Astrocyte (in vitro differentiated cells and primary cell): Measurements from ENCODE around the gene TSSK3. TPM values are rescaled to one million over a fixed set of nuclear protein-coding genes. Genes with fewer than 3 reads are reported as not detected.

ENCODE experiments used
- DNase-seq: peaks from one replicate; pipeline ENCODE4 v3.0.0-alpha.2; 2010; ENCODE audit warnings: low read depth
- FAIRE-seq: peaks from 2 replicates; lab custom pipeline; 2011; peaks lifted over from hg19 to GRCh38; lab: Jason Lieb, UNC
- H2AFZ ChIP-seq: 2 replicates; pipeline ENCODE4 v1.6.0; 2012; ENCODE audit warnings: low read depth, low read length, inconsistent platforms
- H3K27ac ChIP-seq: 2 replicates; pipeline ENCODE4 v1.5.1; 2011; ENCODE audit warnings: low read depth, low read length, inconsistent platforms
- H3K27me3 ChIP-seq: 2 replicates; pipeline ENCODE4 v1.6.0; 2011; ENCODE audit warnings: low read length, inconsistent platforms; ENCODE audit not compliant: insufficient read depth
- H3K36me3 ChIP-seq: 2 replicates; pipeline ENCODE4 v1.5.1; 2011; ENCODE audit warnings: low read length, inconsistent platforms; ENCODE audit not compliant: insufficient read depth
- H3K4me1 ChIP-seq: 2 replicates; pipeline ENCODE4 v1.5.1; 2011; ENCODE audit warnings: low read length, inconsistent platforms; ENCODE audit not compliant: insufficient read depth
- H3K4me2 ChIP-seq: 2 replicates; pipeline ENCODE4 v1.6.0; 2012; ENCODE audit warnings: low read length, inconsistent platforms
- H3K4me3 ChIP-seq: 2 replicates; pipeline ENCODE4 v1.5.1; 2011; ENCODE audit warnings: low read depth, mild to moderate bottlenecking, low read length, inconsistent platforms; ENCODE audit not compliant: insufficient read depth
- H3K79me2 ChIP-seq: 2 replicates; pipeline ENCODE4 v1.6.0; 2012; ENCODE audit warnings: mild to moderate bottlenecking, low read length, inconsistent platforms; ENCODE audit not compliant: insufficient read depth
- H3K9ac ChIP-seq: 2 replicates; pipeline ENCODE4 v1.6.0; 2012; ENCODE audit warnings: mild to moderate bottlenecking, low read length, inconsistent platforms
- H3K9me3 ChIP-seq: 2 replicates; pipeline ENCODE4 v1.5.1; 2012; ENCODE audit warnings: low read depth, mild to moderate bottlenecking, low read length, inconsistent platforms; ENCODE audit not compliant: insufficient read depth
- H4K20me1 ChIP-seq: 2 replicates; pipeline ENCODE4 v1.6.0; 2012; ENCODE audit warnings: low read length, inconsistent platforms; ENCODE audit not compliant: insufficient read depth
- H3K27ac Mint-ChIP-seq: one replicate; pipeline ENCODE4 v1.8.0; 2021; ENCODE audit warnings: mild to moderate bottlenecking, mixed read lengths; ENCODE audit not compliant: unreplicated experiment
- H3K27me3 Mint-ChIP-seq: one replicate; pipeline ENCODE4 v1.8.0; 2021; ENCODE audit warnings: low read depth, mixed read lengths; ENCODE audit not compliant: unreplicated experiment
- H3K36me3 Mint-ChIP-seq: one replicate; pipeline ENCODE4 v1.8.0; 2021; ENCODE audit warnings: low read depth, mixed read lengths; ENCODE audit not compliant: unreplicated experiment
- H3K4me1 Mint-ChIP-seq: one replicate; pipeline ENCODE4 v1.8.0; 2021; ENCODE audit warnings: low read depth, mixed read lengths; ENCODE audit not compliant: unreplicated experiment
- H3K4me3 Mint-ChIP-seq: one replicate; pipeline ENCODE4 v1.8.0; 2021; ENCODE audit warnings: mild to moderate bottlenecking, moderate library complexity, mixed read lengths; ENCODE audit not compliant: unreplicated experiment
- H3K9me3 Mint-ChIP-seq: one replicate; pipeline ENCODE4 v1.8.0; 2021; ENCODE audit warnings: mild to moderate bottlenecking, mixed read lengths; ENCODE audit not compliant: unreplicated experiment
- CTCF ChIP-seq: IDR thresholded peaks from 2 replicates; pipeline ENCODE4 v1.5.1; 2011; ENCODE audit warnings: low read depth, mild to moderate bottlenecking, inconsistent platforms, low read length, moderate library complexity; ENCODE audit not compliant: insufficient read depth
- EZH2 ChIP-seq: IDR thresholded peaks from 2 replicates; pipeline ENCODE4 v1.6.1; 2012; ENCODE audit warnings: mild to moderate bottlenecking, low read length, inconsistent platforms; ENCODE audit not compliant: insufficient read depth
- total RNA-seq: library from RNA; stranded (reverse); gene quantifications from 2 replicates; pipeline ENCODE4 v1.2.1, GENCODE V29; 2021

The TSSK3 gene
- total RNA-seq, 1 donor from 2014 or later = 0.32 TPM

- DNase-seq (no peak), FAIRE-seq (no peak)
- H3K4me1 Mint-ChIP-seq = no peaks in the 10 kb centered on the region
- Histone ChIP-seq H3K4me3 (no peak overlapping the region), H3K4me2 (no peak overlapping the region), H3K36me3 (peaks cover 60% of the 10 kb centered on the region), H3K4me1 (no peaks in the 10 kb centered on the region), H3K27me3 (no peaks in the 10 kb centered on the region), H3K9ac (no peak overlapping the region), H2AFZ (no peak overlapping the region), H3K27ac (no peak overlapping the region), H3K9me3 (no peaks in the 10 kb centered on the region), H3K79me2 (no peaks in the 10 kb centered on the region), H4K20me1 (peaks cover 12% of the 10 kb centered on the region)
- H3K9me3 Mint-ChIP-seq = no peaks in the 10 kb centered on the region
- peaks cover 32% of the 10 kb centered on the region for H3K36me3 Mint-ChIP-seq
- no peaks in the 10 kb centered on the region for H3K27me3 Mint-ChIP-seq
- TF ChIP-seq EZH2 (no peak), CTCF (no peak)
- no peak overlapping the region for H3K4me3 Mint-ChIP-seq
- no peak overlapping the region for H3K27ac Mint-ChIP-seq
These were observed 15.3 kb downstream of the TSSK3 start for GRCh38 chr1:32377541-32378220.

DNA sequence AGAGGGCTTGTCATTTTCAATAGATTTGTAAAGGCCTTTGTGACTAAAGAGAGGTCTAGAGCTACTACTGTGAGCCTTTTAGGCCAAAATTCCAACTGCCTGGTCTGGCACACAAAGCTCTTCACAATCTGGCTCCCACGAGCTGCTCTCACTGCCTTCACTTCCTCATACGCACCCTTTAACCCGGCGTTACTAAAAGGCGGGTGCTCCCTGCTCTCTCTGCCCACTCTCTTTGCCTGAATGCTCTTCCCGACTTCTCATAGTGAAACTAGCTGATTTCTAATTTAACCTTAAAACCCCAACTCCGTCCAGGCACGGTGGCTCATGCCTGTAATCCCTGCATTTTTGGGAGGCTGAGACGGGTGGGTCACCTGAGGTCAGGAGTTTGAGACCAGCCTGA is 17.7 kb downstream of the TSSK3 start:
- TF ChIP-seq CTCF = no peak
- TF ChIP-seq EZH2 = no peak
- DNase-seq (no peak), FAIRE-seq (no peak)
- H3K79me2 ChIP-seq = no peaks in the 10 kb centered on the region
- no peak overlapping the region for H3K4me2 ChIP-seq
- no peak overlapping the region for H3K27ac Mint-ChIP-seq
- H3K9me3 Mint-ChIP-seq = no peaks in the 10 kb centered on the region
- no peak overlapping the region for H3K27ac ChIP-seq
- H3K4me1 ChIP-seq = no peaks in the 10 kb centered on the region
- peaks cover 11% of the 10 kb centered on the region for H4K20me1 ChIP-seq
- no peaks in the 10 kb centered on the region for H3K27me3 ChIP-seq
- no peaks in the 10 kb centered on the region for H3K4me1 Mint-ChIP-seq
- peaks cover 27% of the 10 kb centered on the region for H3K36me3 Mint-ChIP-seq
- no peak overlapping the region for H3K4me3 ChIP-seq
- H3K9ac ChIP-seq = no peak overlapping the region
- peaks cover 61% of the 10 kb centered on the region for H3K36me3 ChIP-seq
- no peak overlapping the region for H2AFZ ChIP-seq
- no peaks in the 10 kb centered on the region for H3K9me3 ChIP-seq
- H3K4me3 Mint-ChIP-seq = no peak overlapping the region
- H3K27me3 Mint-ChIP-seq = no peaks in the 10 kb centered on the region

DNA sequence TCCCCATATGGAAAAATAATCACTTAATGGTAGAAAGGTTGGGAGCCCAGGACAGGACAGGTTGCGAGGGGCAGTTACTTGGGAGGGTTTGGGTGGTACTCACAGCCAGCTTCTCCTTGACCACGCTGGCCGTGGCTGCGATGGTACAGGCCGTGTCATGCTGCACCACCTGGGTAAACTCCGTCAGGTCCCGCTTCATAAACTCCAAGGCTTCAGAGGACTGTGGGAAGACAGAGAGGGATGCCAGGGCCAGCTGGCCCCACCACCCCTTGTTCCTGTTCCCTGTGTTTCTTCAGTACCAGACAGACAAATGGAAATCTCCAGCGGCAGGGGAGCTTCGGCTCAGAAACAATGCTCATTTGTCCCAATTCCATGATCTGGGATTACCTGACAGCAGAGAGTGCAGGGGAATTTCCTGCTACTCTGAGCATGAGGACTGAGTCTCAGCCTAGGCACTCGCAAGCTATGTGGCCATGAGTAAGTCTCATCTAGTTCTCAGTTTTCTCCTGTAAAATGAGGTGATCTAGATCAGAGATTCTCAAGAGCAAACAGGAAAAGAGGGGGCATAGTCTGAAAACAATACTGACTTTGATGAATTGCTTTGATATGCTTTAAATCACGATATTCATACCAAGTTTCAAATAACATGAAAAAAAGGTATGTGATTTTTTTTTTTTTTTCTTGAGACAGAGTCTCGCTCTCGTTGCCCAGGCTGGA is 24.5 kb downstream of the TSSK3 start:
- peaks cover 49% of the 10 kb centered on the region for H3K36me3 ChIP-seq
- H3K36me3 Mint-ChIP-seq = peaks cover 7% of the 10 kb centered on the region

More for the DNA sequence above, 24.5 kb downstream of the TSSK3 start:
- no peak for TF ChIP-seq CTCF
- TF ChIP-seq EZH2 = no peak
- peaks cover 45% of the 10 kb centered on the region for H4K20me1 ChIP-seq
- Mint-ChIP-seq H3K27me3 (no peaks in the 10 kb centered on the region), H3K9me3 (no peaks in the 10 kb centered on the region), H3K4me1 (no peaks in the 10 kb centered on the region), H3K27ac (no peak overlapping the region), H3K4me3 (no peak overlapping the region)
- H3K9ac ChIP-seq = no peak overlapping the region
- no peaks in the 10 kb centered on the region for H3K27me3 ChIP-seq
- no peak overlapping the region for H3K27ac ChIP-seq
- FAIRE-seq (no peak), DNase-seq (no peak)
- no peak overlapping the region for H3K4me3 ChIP-seq
- H3K4me1 ChIP-seq = no peaks in the 10 kb centered on the region
- H2AFZ ChIP-seq = no peak overlapping the region
- H3K4me2 ChIP-seq = no peak overlapping the region
- no peaks in the 10 kb centered on the region for H3K9me3 ChIP-seq
- H3K79me2 ChIP-seq = peaks cover 30% of the 10 kb centered on the region
